ENCODE results near the gene GPER1. TPM values are rescaled to one million over a fixed set of nuclear protein-coding genes. Genes with fewer than 3 reads are reported as not detected.

Gene GPER1
- polyA plus RNA-seq, 2 of the 4 experiments (the other 2 are of a cell fraction): 0.23 to 0.50 TPM

DNA sequence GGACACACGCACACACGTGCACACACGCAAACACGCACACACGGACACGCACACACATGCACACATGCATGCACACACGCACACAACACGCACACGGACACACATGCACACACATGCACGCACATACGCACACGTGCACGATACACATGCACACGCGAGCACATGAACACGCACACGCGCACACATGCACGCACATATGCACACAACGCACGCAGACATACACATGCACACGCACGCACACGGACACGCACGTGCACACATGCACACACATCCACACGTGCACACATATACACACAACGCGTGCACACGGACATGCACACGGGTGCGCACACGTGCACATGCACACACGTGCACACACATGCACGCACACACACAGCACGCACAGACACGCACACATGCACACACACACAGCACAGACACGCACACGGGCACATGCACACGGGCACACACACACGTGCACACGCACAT, 17.3 kb upstream of the GPER1 start:
- ChIA-PET CTCF (interaction anchor here (3.0 kb wide), 1 partner anchor 78 kb away, joined by 14 read pairs; no protein-coding TSS in a partner anchor), POLR2A (no interaction called here)

GRCh38 chr7:1071731-1072254, 16.1 kb upstream of the GPER1 start:
- TF ChIP-seq HOXA7 (CRISPR knock-in tag; IDR thresholded peaks at IDR 0.05) (no peak), CEBPB (IDR thresholded peaks at IDR 0.05) (no peak), MAFK (IDR thresholded peaks at IDR 0.05; ENCODE audit: partially characterized antibody) (no peak), NR3C1 (IDR thresholded peaks at IDR 0.05) (no peak), FOSL2 (IDR thresholded peaks at IDR 0.05) (no peak), FOSL2 (CRISPR knock-in tag; IDR thresholded peaks at IDR 0.05) (no peak), CHD2 (IDR thresholded peaks at IDR 0.05; ENCODE audit: low read length, partially characterized antibody) (no peak), CBX8 (IDR thresholded peaks at IDR 0.05) (no peak), MAZ (IDR thresholded peaks at IDR 0.05; ENCODE audit: borderline replicate concordance, low read depth, low read length) (no peak), ESRRA (IDR thresholded peaks at IDR 0.05; ENCODE audit: borderline replicate concordance, low read length) (no peak), HOXB5 (CRISPR knock-in tag; IDR thresholded peaks at IDR 0.05) (no peak), HDAC2 (IDR thresholded peaks at IDR 0.05) (no peak), RFX5 (IDR thresholded peaks at IDR 0.05) (no peak)
- TF ChIP-seq, protein P1, sequence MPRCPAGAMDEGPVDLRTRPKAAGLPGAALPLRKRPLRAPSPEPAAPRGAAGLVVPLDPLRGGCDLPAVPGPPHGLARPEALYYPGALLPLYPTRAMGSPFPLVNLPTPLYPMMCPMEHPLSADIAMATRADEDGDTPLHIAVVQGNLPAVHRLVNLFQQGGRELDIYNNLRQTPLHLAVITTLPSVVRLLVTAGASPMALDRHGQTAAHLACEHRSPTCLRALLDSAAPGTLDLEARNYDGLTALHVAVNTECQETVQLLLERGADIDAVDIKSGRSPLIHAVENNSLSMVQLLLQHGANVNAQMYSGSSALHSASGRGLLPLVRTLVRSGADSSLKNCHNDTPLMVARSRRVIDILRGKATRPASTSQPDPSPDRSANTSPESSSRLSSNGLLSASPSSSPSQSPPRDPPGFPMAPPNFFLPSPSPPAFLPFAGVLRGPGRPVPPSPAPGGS (IDR thresholded peaks at IDR 0.05): no peak
- FAIRE-seq (no peak), DNase-seq (ENCODE audit: low read depth in 1 of 2, low spot score in 1 of 2) (no peak), ATAC-seq (no peak)
- POLR2A ChIA-PET: no interaction called here
- no peak overlapping the region for H3K4me2 ChIP-seq
- CTCF ChIA-PET: interaction anchor here (1.3 to 3.0 kb wide), 2 partner anchors 14 to 79 kb away, joined by 3 to 14 read pairs; no protein-coding TSS in a partner anchor
- H3K27ac ChIP-seq: no peak overlapping the region
- 91% methylated on average over 15 of the region's 19 CpGs for WGBS (ENCODE audit: missing lambda C conversion rate)
- no peaks in the 10 kb centered on the region for H3K4me1 ChIP-seq
- no peaks in the 10 kb centered on the region for H3K9me3 ChIP-seq
- no peak overlapping the region for H3K4me3 ChIP-seq

More for the DNA sequence above, 17.3 kb upstream of the GPER1 start:
- Histone ChIP-seq H3K4me3 (no peak overlapping the region), H3K4me2 (no peak overlapping the region), H3K9me3 (no peaks in the 10 kb centered on the region), H3K4me1 (peaks cover 4% of the 10 kb centered on the region; the same call in 1 of the 3 replicates), H3K27ac (no peak overlapping the region)
- no peak for FAIRE-seq
- TF ChIP-seq MAZ (IDR thresholded peaks at IDR 0.05; ENCODE audit: borderline replicate concordance, low read depth, low read length) (no peak), EHMT2 (IDR thresholded peaks at IDR 0.05; ENCODE audit: low read depth) (no peak), POLR2A (IDR thresholded peaks at IDR 0.05; ENCODE audit: low read length) (peak; percentile 7; the same call in 1 of the 2 replicates), TFCP2L1 (CRISPR knock-in tag; IDR thresholded peaks at IDR 0.05) (no peak)
- TF ChIP-seq, protein P2, sequence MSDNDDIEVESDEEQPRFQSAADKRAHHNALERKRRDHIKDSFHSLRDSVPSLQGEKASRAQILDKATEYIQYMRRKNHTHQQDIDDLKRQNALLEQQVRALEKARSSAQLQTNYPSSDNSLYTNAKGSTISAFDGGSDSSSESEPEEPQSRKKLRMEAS (IDR thresholded peaks at IDR 0.05): no peak
- TF ChIP-seq, protein P3, sequence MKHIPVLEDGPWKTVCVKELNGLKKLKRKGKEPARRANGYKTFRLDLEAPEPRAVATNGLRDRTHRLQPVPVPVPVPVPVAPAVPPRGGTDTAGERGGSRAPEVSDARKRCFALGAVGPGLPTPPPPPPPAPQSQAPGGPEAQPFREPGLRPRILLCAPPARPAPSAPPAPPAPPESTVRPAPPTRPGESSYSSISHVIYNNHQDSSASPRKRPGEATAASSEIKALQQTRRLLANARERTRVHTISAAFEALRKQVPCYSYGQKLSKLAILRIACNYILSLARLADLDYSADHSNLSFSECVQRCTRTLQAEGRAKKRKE (CRISPR knock-in tag; IDR thresholded peaks at IDR 0.05; ENCODE audit: low read depth): no peak
- 95% methylated on average over 42 of the region's 42 CpGs for WGBS (ENCODE audit: missing lambda C conversion rate)
- no peak for ATAC-seq
- peak in 1 of 2 experiments; percentile 16 for DNase-seq (ENCODE audit: low read depth in 1 of 2, low spot score in 1 of 2)

DNA sequence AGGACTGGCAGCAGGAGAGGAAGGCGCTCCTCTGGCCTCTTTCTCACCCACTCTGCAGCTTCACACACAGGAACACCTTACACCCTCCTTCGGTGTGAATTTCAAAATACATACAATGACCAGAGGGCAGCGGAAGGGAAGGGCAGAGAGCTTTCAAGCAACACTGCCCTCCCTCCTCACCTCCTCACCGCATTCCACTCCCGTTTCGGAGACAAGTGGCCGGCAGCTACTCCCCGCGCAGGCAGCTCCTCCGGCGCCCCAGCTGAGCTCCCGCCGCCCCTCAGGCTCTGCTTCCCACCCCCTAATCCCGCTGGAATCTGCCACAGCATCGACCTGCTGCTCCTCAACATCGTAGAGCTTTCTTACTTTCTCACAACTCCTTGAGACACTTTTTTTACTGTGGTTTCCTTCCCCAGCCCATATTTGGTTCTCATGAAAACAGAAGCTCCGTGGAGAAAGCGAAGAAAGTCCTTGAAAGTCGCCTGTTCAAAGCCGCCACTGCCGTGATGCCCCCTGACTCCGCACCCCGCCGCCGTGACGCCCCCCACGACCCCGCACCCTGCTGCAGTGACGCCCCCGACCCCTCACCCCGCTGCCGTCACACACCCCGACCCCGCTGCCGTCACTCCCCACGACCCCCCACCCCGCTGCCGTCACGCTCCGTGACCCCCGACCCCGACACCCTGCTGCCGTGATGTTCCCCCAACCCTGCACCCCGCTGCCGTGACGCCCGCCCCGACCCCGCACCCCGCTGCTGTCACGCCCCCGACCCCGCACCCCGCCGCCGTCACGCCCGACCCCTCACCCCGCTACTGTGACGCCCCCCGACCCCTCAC, 14.6 kb upstream of the GPER1 start:
- 84% methylated on average over 23 of the region's 61 CpGs for WGBS (ENCODE audit: missing lambda C conversion rate)
- Histone ChIP-seq H3K4me3 (no peak overlapping the region), H3K9me3 (no peaks in the 10 kb centered on the region), H3K27ac (no peak overlapping the region), H3K4me2 (no peak overlapping the region), H3K4me1 (no peaks in the 10 kb centered on the region)
- FAIRE-seq: no peak
- ATAC-seq: no peak
- ChIA-PET POLR2A (no interaction called here), CTCF (interaction anchor here (0.6 to 3.0 kb wide), 5 partner anchors 77 to 165 kb away, joined by 3 to 14 read pairs (median 3); no protein-coding TSS in a partner anchor)
- no peak for DNase-seq (ENCODE audit: low read depth in 1 of 2, low spot score in 1 of 2)
- no peak for TF ChIP-seq REST (IDR thresholded peaks at IDR 0.05)
- TF ChIP-seq, protein P2 (IDR thresholded peaks at IDR 0.05): no peak
- no peak for TF ChIP-seq ZSCAN20 (CRISPR knock-in tag; IDR thresholded peaks at IDR 0.05)
- TF ChIP-seq NR3C1 (IDR thresholded peaks at IDR 0.05): no peak
- no peak for TF ChIP-seq HOXA7 (CRISPR knock-in tag; IDR thresholded peaks at IDR 0.05)
- TF ChIP-seq HMGXB4 (CRISPR knock-in tag; IDR thresholded peaks at IDR 0.05; ENCODE audit: borderline replicate concordance): no peak
- TF ChIP-seq, protein P3 (CRISPR knock-in tag; IDR thresholded peaks at IDR 0.05; ENCODE audit: low read depth): no peak
- no peak for TF ChIP-seq TP53 (CRISPR knock-in tag; IDR thresholded peaks at IDR 0.05)
- TF ChIP-seq FOSL2 (IDR thresholded peaks at IDR 0.05): no peak
- TF ChIP-seq FOSL2 (CRISPR knock-in tag; IDR thresholded peaks at IDR 0.05): no peak

All from A549 (cell line).